H1 (cell line): ENCODE data around the gene FBXL17. TPM values are rescaled to one million over a fixed set of nuclear protein-coding genes. Genes with fewer than 3 reads are reported as not detected.

Experiments
- CTCF ChIA-PET: fragments of 300-600 bp; sonication (Branson Sonifier 250); formaldehyde crosslinking; loops from one replicate; lab custom pipeline; 2021; ENCODE audit not compliant: partially characterized antibody; lab: Charles Lee
- POLR2A ChIA-PET: fragments of 300-600 bp; sonication (Branson Sonifier 250); formaldehyde crosslinking; loops from one replicate; lab custom pipeline; 2021; ENCODE audit warnings: inconsistent platforms; ENCODE audit not compliant: partially characterized antibody; lab: Charles Lee
- DNase-seq, 2 experiments: peaks; one replicate each; pipeline versions ENCODE4 v3.0.0 to v3.0.0-alpha.2; 2010 to 2022; ENCODE audit warnings: low spot score in 2 of 2, low read depth in 1 of 2, mixed read lengths in 1 of 2
- FAIRE-seq: peaks from 2 replicates; lab custom pipeline; 2011; peaks lifted over from hg19 to GRCh38; lab: Jason Lieb, UNC
- H2AFZ ChIP-seq: 2 replicates; pipeline ENCODE4 v1.8.1; 2012; ENCODE audit warnings: low read length, inconsistent platforms
- H2AK5ac ChIP-seq: 2 replicates; pipeline ENCODE4 v1.6.1; 2013; ENCODE audit warnings: low read depth, low read length
- H2BK120ac ChIP-seq: replicated peaks from 2 replicates; pipeline ENCODE3; 2013; ENCODE audit warnings: low read depth, low read length, inconsistent platforms
- H2BK12ac ChIP-seq: 2 replicates; pipeline ENCODE4 v1.6.1; 2013; ENCODE audit warnings: low read depth, low read length
- H2BK15ac ChIP-seq: 2 replicates; pipeline ENCODE4 v1.6.1; 2013; ENCODE audit warnings: low read length
- H2BK20ac ChIP-seq: 2 replicates; pipeline ENCODE4 v1.6.1; 2013; ENCODE audit warnings: low read length
- H2BK5ac ChIP-seq: 2 replicates; pipeline ENCODE4 v1.6.1; 2013; ENCODE audit warnings: low read depth, low read length
- H3K14ac ChIP-seq: 2 replicates; pipeline ENCODE4 v1.6.1; 2013; ENCODE audit warnings: inconsistent platforms; ENCODE audit not compliant: insufficient read length
- H3K18ac ChIP-seq: 2 replicates; pipeline ENCODE4 v1.6.1; 2013; ENCODE audit warnings: low read length; ENCODE audit errors: extremely low read depth
- H3K23ac ChIP-seq: 2 replicates; pipeline ENCODE4 v1.6.1; 2013; ENCODE audit warnings: inconsistent platforms; ENCODE audit not compliant: insufficient read length
- H3K23me2 ChIP-seq: 2 replicates; pipeline ENCODE4 v1.6.1; 2013; ENCODE audit warnings: low read depth, low read length
- H3K27ac ChIP-seq: 2 replicates; pipeline ENCODE4 v1.6.1; 2011; ENCODE audit warnings: low read depth, low read length, inconsistent platforms
- H3K27me3 ChIP-seq, 4 experiments: replicated peaks in 1 of 4; 1 replicate in 1 of 4; 2 replicates in 3 of 4; pipeline versions ENCODE4 v1.6.1 to v1.8.1; 2011 to 2013; ENCODE audit warnings: low read length in 3 of 4, mild to moderate bottlenecking in 3 of 4, inconsistent platforms in 2 of 4, mixed read lengths in 2 of 4, moderate library complexity in 1 of 4; ENCODE audit not compliant: control insufficient read depth in 3 of 4, insufficient read depth in 3 of 4; ENCODE audit errors: extremely low read depth in 1 of 4
- H3K36me3 ChIP-seq, 4 experiments: 2 replicates each; pipeline versions ENCODE4 v1.6.1 to v1.8.1; 2011 to 2013; ENCODE audit warnings: mild to moderate bottlenecking in 4 of 4, low read length in 3 of 4, moderate library complexity in 2 of 4, control low read depth in 1 of 4, inconsistent platforms in 1 of 4; ENCODE audit not compliant: insufficient read depth in 4 of 4, control insufficient read depth in 2 of 4
- H3K4ac ChIP-seq: replicated peaks from 2 replicates; pipeline ENCODE3; 2013; ENCODE audit warnings: low read length, low read depth, mixed read lengths, inconsistent platforms; ENCODE audit not compliant: insufficient read length
- H3K4me1 ChIP-seq, 4 experiments: replicated peaks in 1 of 4; 1 replicate in 1 of 4; 2 replicates in 3 of 4; pipeline versions ENCODE4 v1.6.1 to v1.8.1; 2011 to 2013; ENCODE audit warnings: low read length in 3 of 4, inconsistent platforms in 2 of 4, mixed read lengths in 1 of 4; ENCODE audit not compliant: insufficient read depth in 4 of 4, control insufficient read depth in 3 of 4
- H3K4me2 ChIP-seq, 2 experiments: 2 replicates each; pipeline versions ENCODE4 v1.6.1 to v1.8.1; 2011 to 2013; ENCODE audit warnings: low read depth in 2 of 2, low read length in 2 of 2, control low read depth in 1 of 2, inconsistent platforms in 1 of 2, mild to moderate bottlenecking in 1 of 2; ENCODE audit not compliant: insufficient read depth in 1 of 2
- H3K4me3 ChIP-seq, 4 experiments: fragments of 200-600, 300-600 bp in 1 of 4; sonication (generic), shearing (Covaris generic), sonication (Bioruptor Twin) in 1 of 4; 2 replicates each; pipeline versions ENCODE4 v1.5.1 to v1.8.1; 2011 to 2016; ENCODE audit warnings: low read length in 4 of 4, low read depth in 3 of 4, control low read depth in 2 of 4, inconsistent platforms in 2 of 4, mild to moderate bottlenecking in 2 of 4, mixed read lengths in 1 of 4, moderate library complexity in 1 of 4; ENCODE audit not compliant: insufficient read depth in 2 of 4; ENCODE audit errors: extremely low read depth in 1 of 4
- H3K56ac ChIP-seq: replicated peaks from 2 replicates; pipeline ENCODE3; 2013; ENCODE audit warnings: low read depth, mild to moderate bottlenecking, mixed read lengths, low read length, inconsistent platforms; ENCODE audit not compliant: insufficient read length
- H3K79me1 ChIP-seq: 2 replicates; pipeline ENCODE4 v1.6.1; 2013; ENCODE audit warnings: low read depth, low read length, control low read depth
- H3K79me2 ChIP-seq, 2 experiments: 2 replicates each; pipeline versions ENCODE4 v1.6.1 to v1.8.1; 2012 to 2013; ENCODE audit warnings: low read length in 2 of 2, mild to moderate bottlenecking in 2 of 2, inconsistent platforms in 1 of 2; ENCODE audit not compliant: insufficient read depth in 2 of 2, control insufficient read depth in 1 of 2
- H3K9ac ChIP-seq, 4 experiments: replicated peaks in 1 of 4; 1 replicate in 1 of 4; 2 replicates in 3 of 4; pipeline versions ENCODE4 v1.6.1 to v1.8.1; 2011 to 2013; ENCODE audit warnings: low read depth in 3 of 4, low read length in 3 of 4, control low read depth in 2 of 4, mild to moderate bottlenecking in 2 of 4, moderate library complexity in 2 of 4, inconsistent platforms in 1 of 4; ENCODE audit errors: extremely low read depth in 1 of 4
- H3K9me3 ChIP-seq, 2 experiments: 2 replicates each; pipeline versions ENCODE4 v1.6.1 to v1.8.1; 2012 to 2013; ENCODE audit warnings: mild to moderate bottlenecking in 2 of 2, moderate library complexity in 2 of 2, control low read depth in 1 of 2, inconsistent platforms in 1 of 2, low read depth in 1 of 2, low read length in 1 of 2, mixed read lengths in 1 of 2; ENCODE audit not compliant: insufficient read depth in 2 of 2
- H4K20me1 ChIP-seq, 2 experiments: replicated peaks in 1 of 2; 2 replicates each; pipeline versions ENCODE3 to v1.8.1; 2011 to 2013; ENCODE audit warnings: inconsistent platforms in 2 of 2, low read length in 2 of 2, mild to moderate bottlenecking in 1 of 2; ENCODE audit not compliant: insufficient read depth in 2 of 2, control insufficient read depth in 1 of 2
- H4K5ac ChIP-seq: 2 replicates; pipeline ENCODE4 v1.6.1; 2013; ENCODE audit warnings: low read length, low read depth, mixed read lengths, inconsistent platforms; ENCODE audit not compliant: insufficient read length
- H4K8ac ChIP-seq: 2 replicates; pipeline ENCODE4 v1.8.0; 2013; ENCODE audit warnings: mild to moderate bottlenecking, moderate library complexity, low read length, inconsistent platforms; ENCODE audit not compliant: insufficient read depth; ENCODE audit errors: extremely low read depth
- H4K91ac ChIP-seq: replicated peaks from 2 replicates; pipeline ENCODE3; 2013; ENCODE audit warnings: low read length, mixed read lengths, inconsistent platforms; ENCODE audit not compliant: insufficient read length
- CBX5 ChIP-seq: fragments of 300-800, 300-1000 bp; sonication (generic); IDR thresholded peaks from 2 replicates; pipeline ENCODE4 v1.7.1; 2016; ENCODE audit warnings: antibody characterized with exemption, low read length, low read depth
- EZH2 ChIP-seq: fragments of 200-600 bp; sonication (generic); IDR thresholded peaks from 2 replicates; pipeline ENCODE4 v1.7.1; 2012; ENCODE audit warnings: low read depth, mild to moderate bottlenecking, moderate library complexity, low read length, inconsistent platforms; ENCODE audit not compliant: severe bottlenecking
- NANOG ChIP-seq: IDR thresholded peaks from 2 replicates; pipeline ENCODE4 v1.6.1; 2011; ENCODE audit warnings: low read length, low read depth, mild to moderate bottlenecking, inconsistent platforms; ENCODE audit not compliant: insufficient read depth, poor library complexity, severe bottlenecking
- RAD21 ChIP-seq, 2 experiments: IDR thresholded peaks in 1 of 2; conservative IDR thresholded peaks in 1 of 2; 2 replicates each; pipeline ENCODE4 v1.6.1; 2011; ENCODE audit warnings: low read depth in 2 of 2, low read length in 2 of 2, improper control_type of control experiment in 1 of 2, inconsistent platforms in 1 of 2, mild to moderate bottlenecking in 1 of 2, moderate library complexity in 1 of 2
- WGBS, 2 experiments: shearing (Covaris generic) in 1 of 2; methylation state at CpG; one replicate each; pipeline versions ENCODE4 v1.1.6 to v1.1.7; 2013 to 2015; ENCODE audit warnings: low lambda C conversion rate in 2 of 2, mixed read lengths in 2 of 2, inconsistent platforms in 1 of 2, low coverage in 1 of 2, missing lambda C conversion rate in 1 of 2; ENCODE audit not compliant: insufficient replicate concordance in 2 of 2, insufficient coverage in 1 of 2, insufficient read length in 1 of 2; ENCODE audit errors: extremely low coverage in 1 of 2, missing lambda C conversion rate in 1 of 2; 5-methylcytosine and 5-hydroxymethylcytosine counted together
- polyA plus RNA-seq, 7 experiments: library from polyadenylated mRNA; depleted of rRNA in 3 of 7; stranded (reverse) in 5 of 7; unstranded in 2 of 7; fragments of >200 nt in 5 of 7; fragments of 200-250 nt in 2 of 7; gene quantifications; 1 replicate in 5 of 7; 2 replicates in 1 of 7; 4 replicates in 1 of 7; pipeline versions ENCODE4 v1.2.1 to v1.2.3, GENCODE V29; 2011 to 2013; ENCODE audit warnings: missing spikeins in 2 of 7, mixed read lengths in 2 of 7
- total RNA-seq: library from RNA; stranded (reverse); fragmentation: NEBNext Ultra II Directional; extraction: Animal tissue kit (Norgen Biotek cat#: 25700); gene quantifications from 2 replicates; pipeline ENCODE4 v1.2.1, GENCODE V29; 2021

Gene FBXL17
- total and polyA plus RNA-seq, 2 of the 8 experiments (the other 6 are each of a cell fraction or from before 2014, with no cell fraction given): 0.35 to 4.3 TPM

DNA sequence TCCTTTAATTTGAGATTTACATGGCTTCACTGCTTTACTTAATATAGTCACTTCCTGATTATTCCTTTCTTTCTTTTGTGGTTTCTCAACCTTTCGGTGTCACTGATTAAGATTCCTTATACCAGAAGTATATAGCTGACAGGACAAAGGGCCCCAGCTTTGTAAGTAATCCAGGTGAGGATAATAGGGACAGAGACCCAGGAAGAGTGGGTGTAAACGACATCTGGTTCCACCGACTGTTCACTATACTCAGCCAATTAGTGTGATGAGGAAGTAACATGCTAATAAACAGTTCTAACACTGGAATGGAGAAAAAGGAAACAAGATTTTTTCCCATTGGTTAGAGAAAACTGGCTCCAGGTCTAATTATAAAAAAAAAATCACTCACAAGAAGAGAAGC, 424.8 kb downstream of the FBXL17 start:
- FAIRE-seq: no peak
- no peak overlapping the region for H2BK5ac ChIP-seq
- H3K27ac ChIP-seq: no peak overlapping the region
- no peak overlapping the region for H3K4me3 ChIP-seq
- no peak overlapping the region for H2AFZ ChIP-seq
- no peak overlapping the region for H2BK15ac ChIP-seq
- H3K36me3 ChIP-seq: no peaks in the 10 kb centered on the region
- H3K56ac ChIP-seq: no peak overlapping the region
- H3K9me3 ChIP-seq: no peaks in the 10 kb centered on the region
- H3K27me3 ChIP-seq: peaks cover 0 to 1% (median 0%) of the 10 kb centered on the region in 4 experiments; a peak in 1 of 7 replicates
- no peaks in the 10 kb centered on the region for H3K23me2 ChIP-seq
- no peaks in the 10 kb centered on the region for H3K79me1 ChIP-seq
- H4K20me1 ChIP-seq: no peaks in the 10 kb centered on the region
- H3K4me1 ChIP-seq: no peaks in the 10 kb centered on the region
- ChIA-PET CTCF (interaction anchor here (0.8 kb wide), 1 partner anchor 146 kb away, joined by 3 read pairs; no protein-coding TSS in a partner anchor), POLR2A (no interaction called here)
- DNase-seq: no peak
- no peaks in the 10 kb centered on the region for H3K79me2 ChIP-seq
- H3K9ac ChIP-seq: no peak overlapping the region
- WGBS, 2 experiments: 81% methylated on average over 3 of the region's 3 CpGs; no CpG with 5 or more reads in 1 of the 2 experiments
- no peak overlapping the region for H4K8ac ChIP-seq
- H2BK120ac ChIP-seq: no peak overlapping the region
- no peak overlapping the region for H2AK5ac ChIP-seq
- TF ChIP-seq EZH2 (no peak), CBX5 (no peak), NANOG (no peak), RAD21 (IDR thresholded peaks at IDR 0.05 in 1 of 2, conservative IDR thresholded peaks at IDR 0.05 in 1 of 2; ENCODE audit: low read depth in 2 of 2, low read length in 2 of 2) (no peak)
- no peak overlapping the region for H4K91ac ChIP-seq
- H3K18ac ChIP-seq: no peak overlapping the region
- no peak overlapping the region for H4K5ac ChIP-seq
- no peak overlapping the region for H3K4me2 ChIP-seq
- H2BK20ac ChIP-seq: no peak overlapping the region
- H2BK12ac ChIP-seq: no peak overlapping the region
- no peak overlapping the region for H3K23ac ChIP-seq
- no peak overlapping the region for H3K14ac ChIP-seq
- no peak overlapping the region for H3K4ac ChIP-seq
